ENCODE results near the gene TRERF1. TPM values are rescaled to one million over a fixed set of nuclear protein-coding genes. Genes with fewer than 3 reads are reported as not detected.

TRERF1 gene
- total RNA-seq, 6 experiments from 2014 or later = 10.5 to 16.4 (median 15.2) TPM

DNA sequence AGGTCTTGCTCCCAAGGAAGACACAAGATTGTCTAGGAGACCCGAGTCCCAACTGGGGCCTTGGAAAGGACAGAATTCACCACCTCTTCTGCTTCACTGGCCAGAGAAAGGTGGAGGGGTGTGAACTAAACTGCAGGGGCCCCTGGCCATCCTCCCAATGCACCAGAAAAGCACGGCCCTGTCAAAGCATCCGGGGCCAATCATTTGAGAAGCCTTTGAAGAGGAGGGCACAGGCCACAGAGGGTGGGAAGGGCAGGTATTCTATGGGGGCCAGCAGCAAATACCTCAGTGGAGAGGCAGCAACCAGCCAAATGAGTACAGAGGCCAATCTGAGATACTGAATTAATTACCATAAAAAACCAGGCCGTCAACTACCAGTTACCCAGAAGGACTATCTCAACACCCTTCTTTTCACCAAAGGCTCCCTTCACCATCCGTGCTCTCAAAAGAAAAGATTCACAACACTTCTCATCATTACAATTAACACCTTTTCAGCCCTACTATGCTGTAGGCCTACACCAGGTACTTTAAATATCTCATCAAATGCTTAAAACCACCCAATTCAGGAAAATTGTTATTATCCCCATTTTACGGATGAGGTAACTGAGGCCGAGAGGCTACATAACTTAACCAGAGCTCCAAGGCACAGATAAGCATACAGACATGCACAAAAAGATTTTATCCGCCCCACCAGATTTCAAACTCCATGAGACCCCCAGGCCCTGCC is 50.7 kb downstream of the TRERF1 start:
- no peaks in the 10 kb centered on the region for H3K9me3 Mint-ChIP-seq
- H3K4me1 Mint-ChIP-seq (ENCODE audit: low read depth) = peaks cover 57% of the 10 kb centered on the region
- H3K27ac Mint-ChIP-seq = no peak overlapping the region
- no peaks in the 10 kb centered on the region for H3K27me3 Mint-ChIP-seq (ENCODE audit: insufficient read depth)
- TF ChIP-seq, protein P1, sequence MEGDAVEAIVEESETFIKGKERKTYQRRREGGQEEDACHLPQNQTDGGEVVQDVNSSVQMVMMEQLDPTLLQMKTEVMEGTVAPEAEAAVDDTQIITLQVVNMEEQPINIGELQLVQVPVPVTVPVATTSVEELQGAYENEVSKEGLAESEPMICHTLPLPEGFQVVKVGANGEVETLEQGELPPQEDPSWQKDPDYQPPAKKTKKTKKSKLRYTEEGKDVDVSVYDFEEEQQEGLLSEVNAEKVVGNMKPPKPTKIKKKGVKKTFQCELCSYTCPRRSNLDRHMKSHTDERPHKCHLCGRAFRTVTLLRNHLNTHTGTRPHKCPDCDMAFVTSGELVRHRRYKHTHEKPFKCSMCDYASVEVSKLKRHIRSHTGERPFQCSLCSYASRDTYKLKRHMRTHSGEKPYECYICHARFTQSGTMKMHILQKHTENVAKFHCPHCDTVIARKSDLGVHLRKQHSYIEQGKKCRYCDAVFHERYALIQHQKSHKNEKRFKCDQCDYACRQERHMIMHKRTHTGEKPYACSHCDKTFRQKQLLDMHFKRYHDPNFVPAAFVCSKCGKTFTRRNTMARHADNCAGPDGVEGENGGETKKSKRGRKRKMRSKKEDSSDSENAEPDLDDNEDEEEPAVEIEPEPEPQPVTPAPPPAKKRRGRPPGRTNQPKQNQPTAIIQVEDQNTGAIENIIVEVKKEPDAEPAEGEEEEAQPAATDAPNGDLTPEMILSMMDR (IDR thresholded peaks at IDR 0.05) = no peak
- H3K4me3 Mint-ChIP-seq = no peak overlapping the region
- DNase-seq = no peak
- peaks cover 15% of the 10 kb centered on the region for H3K36me3 Mint-ChIP-seq (ENCODE audit: low read depth)

DNA sequence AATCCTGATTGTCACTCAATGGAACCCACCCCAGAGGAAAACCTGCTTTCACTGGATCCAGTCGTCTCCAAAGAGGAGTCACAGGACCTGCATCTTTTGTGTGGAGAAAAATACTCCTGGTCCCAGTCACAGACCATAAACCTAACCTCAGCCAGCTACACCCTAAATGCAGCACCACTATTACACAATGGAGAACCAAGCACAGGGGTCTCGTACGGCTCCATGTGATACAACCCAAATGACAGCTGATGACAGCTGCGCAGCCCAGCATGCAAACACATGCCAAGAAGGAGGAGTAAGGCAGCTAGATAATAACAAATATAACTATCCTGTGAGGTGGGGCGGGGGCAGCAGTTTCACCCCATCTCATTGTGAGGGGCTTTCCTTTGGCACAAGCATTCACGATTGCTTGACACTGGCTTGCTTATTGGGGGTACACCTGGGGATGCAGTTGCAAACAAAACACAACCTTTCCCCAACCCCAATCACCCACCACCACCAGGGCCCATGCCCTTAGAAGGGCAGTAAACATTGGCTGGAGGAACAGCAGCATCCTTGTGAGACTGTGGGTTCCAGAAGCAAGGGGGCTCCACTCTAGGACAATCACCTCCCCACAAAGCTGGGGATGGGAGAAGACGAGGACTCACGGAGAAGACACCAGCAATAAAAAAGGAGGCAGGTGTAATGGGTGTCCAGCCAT is 51.5 kb downstream of the TRERF1 start:
- H3K27ac Mint-ChIP-seq = no peak overlapping the region
- H3K36me3 Mint-ChIP-seq (ENCODE audit: low read depth) = peaks cover 15% of the 10 kb centered on the region
- no peaks in the 10 kb centered on the region for H3K9me3 Mint-ChIP-seq
- no peak for DNase-seq
- TF ChIP-seq, protein P1 (IDR thresholded peaks at IDR 0.05) = no peak
- peaks cover 48% of the 10 kb centered on the region for H3K4me1 Mint-ChIP-seq (ENCODE audit: low read depth)
- no peaks in the 10 kb centered on the region for H3K27me3 Mint-ChIP-seq (ENCODE audit: insufficient read depth)
- H3K4me3 Mint-ChIP-seq = no peak overlapping the region

DNA sequence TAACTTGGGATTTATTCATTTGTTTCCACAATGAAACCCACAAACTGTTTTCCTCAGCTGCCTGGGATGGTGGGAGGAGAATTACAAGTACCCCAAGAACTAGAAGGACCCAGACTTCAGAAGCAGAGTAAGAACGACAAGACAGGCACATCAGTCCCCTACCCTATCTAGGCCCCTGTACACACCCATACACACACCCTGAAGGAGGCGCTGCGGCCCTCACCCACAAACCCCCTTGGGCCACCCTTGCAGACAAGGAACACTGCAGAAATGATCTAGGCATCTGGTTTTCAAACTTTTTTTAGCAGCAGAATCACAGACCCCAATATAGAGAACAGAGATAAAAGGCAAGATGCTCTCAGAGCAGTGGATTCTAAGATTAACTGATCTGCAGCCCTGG is 55.0 kb downstream of the TRERF1 start:
- Mint-ChIP-seq H3K4me1 (ENCODE audit: low read depth) (peaks cover 30% of the 10 kb centered on the region), H3K4me3 (no peak overlapping the region), H3K27me3 (ENCODE audit: insufficient read depth) (peaks cover 2% of the 10 kb centered on the region; the same call in 1 of the 2 replicates), H3K9me3 (no peaks in the 10 kb centered on the region), H3K27ac (no peak overlapping the region), H3K36me3 (ENCODE audit: low read depth) (peaks cover 11% of the 10 kb centered on the region)
- no peak for DNase-seq
- TF ChIP-seq, protein P1 (IDR thresholded peaks at IDR 0.05) = peak; percentile 20; the same call in 1 of the 2 replicates

DNA sequence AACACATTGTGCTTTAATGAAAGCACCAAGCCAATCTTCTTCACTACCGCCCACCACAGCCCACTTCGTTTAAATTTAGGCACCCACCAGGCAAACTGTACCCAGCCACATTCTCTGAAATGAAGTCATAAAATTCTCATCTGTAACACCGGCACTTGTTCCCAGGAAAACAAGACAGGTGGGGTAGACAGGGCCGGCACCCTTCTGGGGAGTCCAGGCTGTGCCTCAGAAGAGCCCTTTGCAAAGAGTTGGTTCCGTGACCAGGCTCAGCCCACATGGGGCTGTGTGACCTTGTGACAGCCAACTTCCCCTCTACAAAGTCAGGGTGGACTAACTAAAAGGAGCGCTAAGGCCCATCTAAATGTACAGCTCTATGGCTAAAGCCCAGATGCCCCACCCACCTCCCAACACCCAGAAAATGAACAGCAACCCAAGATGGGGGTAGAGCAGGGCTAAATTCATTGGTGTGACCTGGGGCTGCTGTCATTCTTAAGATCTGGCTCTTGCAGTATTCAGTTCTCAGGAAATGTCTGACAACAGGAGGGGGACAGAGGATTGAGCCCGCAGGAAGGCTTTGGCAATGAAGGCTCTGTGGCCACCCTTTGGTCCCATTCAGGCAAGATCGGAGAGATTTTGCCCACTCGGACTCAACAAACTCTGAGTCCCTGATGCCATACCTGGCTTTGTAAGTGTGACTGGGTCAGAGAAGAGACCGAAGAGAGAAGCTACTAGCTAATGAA is 56.7 kb downstream of the TRERF1 start:
- no peak overlapping the region for H3K27ac Mint-ChIP-seq
- peaks cover 24% of the 10 kb centered on the region for H3K4me1 Mint-ChIP-seq (ENCODE audit: low read depth)
- no peak overlapping the region for H3K4me3 Mint-ChIP-seq
- TF ChIP-seq, protein P1 (IDR thresholded peaks at IDR 0.05) = no peak
- no peak for DNase-seq
- peaks cover 11% of the 10 kb centered on the region for H3K36me3 Mint-ChIP-seq (ENCODE audit: low read depth)
- H3K9me3 Mint-ChIP-seq = no peaks in the 10 kb centered on the region
- peaks cover 2% of the 10 kb centered on the region for H3K27me3 Mint-ChIP-seq (ENCODE audit: insufficient read depth)

DNA sequence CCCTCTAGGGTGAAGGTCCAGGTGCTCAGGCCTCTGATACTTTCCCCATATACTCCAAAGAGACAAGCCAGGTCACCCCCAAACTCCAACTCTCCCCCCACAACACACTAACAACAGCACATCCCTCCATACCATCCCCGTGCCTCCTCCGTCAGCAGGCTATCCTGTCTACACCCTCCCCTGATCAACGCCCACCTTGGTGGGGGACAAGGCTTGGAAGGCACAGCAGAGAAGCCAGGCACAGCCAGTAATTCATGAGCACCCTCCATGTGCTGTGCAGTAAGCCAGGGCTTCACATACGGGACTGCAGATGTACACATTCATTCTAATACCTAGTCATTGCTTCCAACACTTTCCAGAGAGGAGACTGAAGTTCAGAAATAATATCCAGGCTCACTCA is 57.6 kb downstream of the TRERF1 start:
- DNase-seq = no peak
- H3K27ac Mint-ChIP-seq = no peak overlapping the region
- TF ChIP-seq, protein P1 (IDR thresholded peaks at IDR 0.05) = no peak
- H3K9me3 Mint-ChIP-seq = no peaks in the 10 kb centered on the region
- peaks cover 2% of the 10 kb centered on the region for H3K27me3 Mint-ChIP-seq (ENCODE audit: insufficient read depth)
- no peak overlapping the region for H3K4me3 Mint-ChIP-seq
- H3K36me3 Mint-ChIP-seq (ENCODE audit: low read depth) = peaks cover 11% of the 10 kb centered on the region
- H3K4me1 Mint-ChIP-seq (ENCODE audit: low read depth) = peaks cover 24% of the 10 kb centered on the region

Measured in HFFc6 (cell line).